ENCODE data around the gene ANO9.

The ANO9 gene

GRCh38 chr11:452916-453527, 11.2 kb upstream of the ANO9 start:
- no peak for DNase-seq (ENCODE audit: low read depth in 2 of 2)

- no peak for DNase-seq (ENCODE audit: low read depth in 2 of 2)
Measured at GRCh38 chr11:452203-452744, 10.5 kb upstream of the ANO9 start.

- no peak for DNase-seq (ENCODE audit: low read depth in 2 of 2)
Measured at GRCh38 chr11:451738-452137, 9.9 kb upstream of the ANO9 start.

GRCh38 chr11:450809-451451, 9.1 kb upstream of the ANO9 start:
- peak; percentile 49 to 54 for DNase-seq (ENCODE audit: low read depth in 2 of 2)

GRCh38 chr11:449889-450808, 8.3 kb upstream of the ANO9 start, which contains the start of gene PTDSS2:
Gene PTDSS2, plus strand, starts transcription at chr11:450279. Its CDS starts 177 bp downstream, at chr11:450456.
- DNase-seq (ENCODE audit: low read depth in 2 of 2), result peak; percentile 87 to 93

GRCh38 chr11:447923-448731, 6.3 kb upstream of the ANO9 start:
- peak; percentile 98 to 99 for DNase-seq (ENCODE audit: low read depth in 2 of 2)

GRCh38 chr11:446891-447290, 5.1 kb upstream of the ANO9 start:
- no peak for DNase-seq (ENCODE audit: low read depth in 2 of 2)

GRCh38 chr11:445765-446588, 4.2 kb upstream of the ANO9 start:
- no peak for DNase-seq (ENCODE audit: low read depth in 2 of 2)

- DNase-seq (ENCODE audit: low read depth in 2 of 2), result no peak
Measured at GRCh38 chr11:444396-445144, 2.8 kb upstream of the ANO9 start.

GRCh38 chr11:443542-444199, 1.9 kb upstream of the ANO9 start:
- DNase-seq (ENCODE audit: low read depth in 2 of 2), result no peak

- no peak for DNase-seq (ENCODE audit: low read depth in 2 of 2)
Measured at GRCh38 chr11:442611-443081, 835 bp upstream of the ANO9 start.

- no peak for DNase-seq (ENCODE audit: low read depth in 2 of 2)
Measured at GRCh38 chr11:441043-441417, 781 bp downstream of the ANO9 start.

GRCh38 chr11:440065-441042, 1.5 kb downstream of the ANO9 start:
- no peak for DNase-seq (ENCODE audit: low read depth in 2 of 2)

GRCh38 chr11:439315-440064, 2.3 kb downstream of the ANO9 start:
- no peak for DNase-seq (ENCODE audit: low read depth in 2 of 2)

GRCh38 chr11:438101-438844, 3.5 kb downstream of the ANO9 start:
- no peak for DNase-seq (ENCODE audit: low read depth in 2 of 2)

- no peak for DNase-seq (ENCODE audit: low read depth in 2 of 2)
Measured at GRCh38 chr11:437228-437870, 4.5 kb downstream of the ANO9 start.
